ENCODE results near the gene FAM193B. TPM values are rescaled to one million over a fixed set of nuclear protein-coding genes. Genes with fewer than 3 reads are reported as not detected.

FAM193B gene
- total RNA-seq, 1 experiment from 2014 or later = 72.9 TPM

DNA sequence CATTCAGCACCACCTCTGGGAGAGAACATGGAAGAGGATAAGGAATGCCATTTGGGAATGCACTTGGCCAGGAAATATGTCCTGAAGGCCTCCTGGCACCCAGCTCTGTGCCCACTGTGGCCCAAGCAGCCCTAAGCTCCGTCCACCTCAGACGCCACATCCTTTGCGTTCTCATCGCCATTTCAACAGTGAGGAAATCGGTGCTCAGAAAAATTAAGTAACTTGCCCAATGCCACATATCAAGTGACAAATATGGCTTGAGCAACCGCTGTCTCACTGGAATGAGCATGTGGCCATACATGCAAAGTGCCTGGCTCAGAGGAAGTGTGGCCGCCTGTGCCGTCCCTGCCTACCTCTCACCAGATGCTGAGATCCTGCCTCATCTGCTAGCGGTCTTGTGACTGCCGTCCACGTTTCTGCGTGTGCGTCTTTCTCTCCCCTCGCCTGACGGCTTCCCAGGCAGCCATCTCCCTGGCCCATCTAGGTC, 43.8 kb downstream of the FAM193B start:
- H3K27me3 ChIP-seq (replicated peaks; ENCODE audit: control insufficient read depth, insufficient read depth, low read length) = no peaks in the 10 kb centered on the region
- H3K4me3 Mint-ChIP-seq (ENCODE audit: unreplicated experiment) = no peak overlapping the region
- ChIA-PET POLR2A (no interaction called here), CTCF (no interaction called here)
- peaks cover 51% of the 10 kb centered on the region for H3K36me3 Mint-ChIP-seq (ENCODE audit: insufficient read depth, unreplicated experiment)
- H3K27me3 Mint-ChIP-seq (ENCODE audit: insufficient read depth, unreplicated experiment) = no peaks in the 10 kb centered on the region
- H3K27ac Mint-ChIP-seq (ENCODE audit: unreplicated experiment) = no peak overlapping the region
- H3K4me1 ChIP-seq = 0 out of 2 replicates have a peak, but pooled peaks cover under 1% of the 10 kb centered on the region
- H3K9me3 Mint-ChIP-seq (ENCODE audit: unreplicated experiment) = no peaks in the 10 kb centered on the region
- intact Hi-C loops (cut with micrococcal nuclease; ENCODE audit: unreplicated experiment) = no loop called here
- TF ChIP-seq CTCF (IDR thresholded peaks at IDR 0.05; ENCODE audit: insufficient read depth in 1 of 2, low read depth in 1 of 2, low read length in 1 of 2, severe bottlenecking in 1 of 2, unreplicated experiment in 1 of 2) = no peak
- no peak overlapping the region for H3K4me3 ChIP-seq (ENCODE audit: low read depth, low read length)
- BruUV-seq (replicated peaks) = no TSS peak
- H3K4me1 Mint-ChIP-seq (ENCODE audit: low read depth, unreplicated experiment) = peaks cover 6% of the 10 kb centered on the region
- DNase-seq = no peak
- no peaks in the 10 kb centered on the region for H3K9me3 ChIP-seq
- H3K36me3 ChIP-seq (ENCODE audit: control insufficient read depth, insufficient read depth, low read length) = peaks cover 13% of the 10 kb centered on the region

DNA sequence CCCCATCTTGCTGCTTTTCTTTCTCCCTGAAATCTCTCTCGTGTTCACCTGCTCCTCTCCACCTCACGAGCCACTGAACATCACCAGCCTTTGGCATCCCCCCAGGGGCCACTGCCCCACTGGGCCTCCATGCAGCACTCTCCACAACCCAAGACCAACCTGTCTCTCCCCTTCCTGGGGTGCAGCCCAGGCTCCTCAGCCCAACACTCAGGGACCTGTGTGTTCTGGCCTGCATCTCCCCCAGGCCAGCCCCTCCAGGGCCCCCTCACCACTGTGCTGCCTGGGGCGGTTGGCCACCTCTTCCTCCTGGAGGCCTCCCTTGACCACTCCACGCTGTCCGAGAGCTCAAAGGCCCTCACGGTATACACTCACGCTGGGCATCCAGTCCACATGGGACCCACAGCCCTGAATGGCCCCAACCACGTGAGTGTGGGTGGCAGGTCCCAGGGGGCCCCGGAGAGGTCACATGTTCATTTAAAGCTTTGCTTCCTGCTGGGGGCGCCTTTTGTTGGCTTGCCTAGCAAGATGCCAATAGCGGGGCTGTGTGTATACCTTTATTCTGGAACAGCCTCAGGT, 44.3 kb downstream of the FAM193B start:
- Histone ChIP-seq H3K4me1 (no peaks in the 10 kb centered on the region), H3K27me3 (replicated peaks; ENCODE audit: control insufficient read depth, insufficient read depth, low read length) (no peaks in the 10 kb centered on the region), H3K9me3 (no peaks in the 10 kb centered on the region), H3K4me3 (ENCODE audit: low read depth, low read length) (no peak overlapping the region), H3K36me3 (ENCODE audit: control insufficient read depth, insufficient read depth, low read length) (peaks cover 13% of the 10 kb centered on the region)
- ChIA-PET CTCF (interaction anchor here (0.6 kb wide), 1 partner anchor 15 kb away, joined by 3 read pairs; no protein-coding TSS in a partner anchor), POLR2A (no interaction called here)
- H3K27ac Mint-ChIP-seq (ENCODE audit: unreplicated experiment) = peak overlapping the region; percentile 17
- H3K36me3 Mint-ChIP-seq (ENCODE audit: insufficient read depth, unreplicated experiment) = peaks cover 45% of the 10 kb centered on the region
- intact Hi-C loops (cut with micrococcal nuclease; ENCODE audit: unreplicated experiment) = no loop called here
- BruUV-seq (replicated peaks) = no TSS peak
- no peak overlapping the region for H3K4me3 Mint-ChIP-seq (ENCODE audit: unreplicated experiment)
- no peaks in the 10 kb centered on the region for H3K9me3 Mint-ChIP-seq (ENCODE audit: unreplicated experiment)
- no peak for TF ChIP-seq CTCF (IDR thresholded peaks at IDR 0.05; ENCODE audit: insufficient read depth in 1 of 2, low read depth in 1 of 2, low read length in 1 of 2, severe bottlenecking in 1 of 2, unreplicated experiment in 1 of 2)
- peaks cover 6% of the 10 kb centered on the region for H3K4me1 Mint-ChIP-seq (ENCODE audit: low read depth, unreplicated experiment)
- no peaks in the 10 kb centered on the region for H3K27me3 Mint-ChIP-seq (ENCODE audit: insufficient read depth, unreplicated experiment)
- no peak for DNase-seq

GRCh38 chr5:177509381-177509951, 44.9 kb downstream of the FAM193B start, which contains the start of gene DOK3:
Gene DOK3 (minus strand): TSS chr5:177509826. CDS start chr5:177509540, 286 bp downstream.
- H3K9me3 ChIP-seq = no peaks in the 10 kb centered on the region
- H3K27ac Mint-ChIP-seq (ENCODE audit: unreplicated experiment) = peak within 1 kb of the TSS; percentile 17
- H3K4me3 ChIP-seq (ENCODE audit: low read depth, low read length) = no peak within 1 kb of the TSS
- peaks cover 6% of the 10 kb centered on the region for H3K4me1 Mint-ChIP-seq (ENCODE audit: low read depth, unreplicated experiment)
- ChIA-PET CTCF (interaction anchor here (0.6 kb wide), 1 partner anchor 14 kb away, joined by 3 read pairs; no protein-coding TSS in a partner anchor), POLR2A (no interaction called here)
- no peaks in the 10 kb centered on the region for H3K27me3 Mint-ChIP-seq (ENCODE audit: insufficient read depth, unreplicated experiment)
- H3K9me3 Mint-ChIP-seq (ENCODE audit: unreplicated experiment) = no peaks in the 10 kb centered on the region
- H3K27me3 ChIP-seq (replicated peaks; ENCODE audit: control insufficient read depth, insufficient read depth, low read length) = no peaks in the 10 kb centered on the region
- intact Hi-C loops (cut with micrococcal nuclease; ENCODE audit: unreplicated experiment) = no loop called here
- H3K36me3 Mint-ChIP-seq (ENCODE audit: insufficient read depth, unreplicated experiment) = peaks cover 42% of the 10 kb centered on the region
- no peak within 1 kb of the TSS for H3K4me3 Mint-ChIP-seq (ENCODE audit: unreplicated experiment)
- TF ChIP-seq CTCF (IDR thresholded peaks at IDR 0.05; ENCODE audit: insufficient read depth in 1 of 2, low read depth in 1 of 2, low read length in 1 of 2, severe bottlenecking in 1 of 2, unreplicated experiment in 1 of 2) = no peak
- H3K36me3 ChIP-seq (ENCODE audit: control insufficient read depth, insufficient read depth, low read length) = peaks cover 9% of the 10 kb centered on the region
- H3K4me1 ChIP-seq = no peaks in the 10 kb centered on the region
- no peak for DNase-seq
- no TSS peak for BruUV-seq (replicated peaks)

Measured in Caco-2 (cell line).